ENCODE results near the gene SELENOM. TPM values are rescaled to one million over a fixed set of nuclear protein-coding genes. Genes with fewer than 3 reads are reported as not detected.
A peak's percentile ranks its signal among the peaks of the same experiment; 100 is the strongest.

Gene SELENOM
- total RNA-seq, 1 donor from 2014 or later, result 56.3 TPM

GRCh38 chr22:31087744-31088215 lies 19.6 kb downstream of the SELENOM start:
- no peak for TF ChIP-seq CTCF (conservative IDR thresholded peaks at IDR 0.05; ENCODE audit: low read depth, low read length)
- DNase-seq (ENCODE audit: low read depth), result no peak
- no peak overlapping the region for H3K4me3 ChIP-seq (ENCODE audit: low read depth, low read length)

DNA sequence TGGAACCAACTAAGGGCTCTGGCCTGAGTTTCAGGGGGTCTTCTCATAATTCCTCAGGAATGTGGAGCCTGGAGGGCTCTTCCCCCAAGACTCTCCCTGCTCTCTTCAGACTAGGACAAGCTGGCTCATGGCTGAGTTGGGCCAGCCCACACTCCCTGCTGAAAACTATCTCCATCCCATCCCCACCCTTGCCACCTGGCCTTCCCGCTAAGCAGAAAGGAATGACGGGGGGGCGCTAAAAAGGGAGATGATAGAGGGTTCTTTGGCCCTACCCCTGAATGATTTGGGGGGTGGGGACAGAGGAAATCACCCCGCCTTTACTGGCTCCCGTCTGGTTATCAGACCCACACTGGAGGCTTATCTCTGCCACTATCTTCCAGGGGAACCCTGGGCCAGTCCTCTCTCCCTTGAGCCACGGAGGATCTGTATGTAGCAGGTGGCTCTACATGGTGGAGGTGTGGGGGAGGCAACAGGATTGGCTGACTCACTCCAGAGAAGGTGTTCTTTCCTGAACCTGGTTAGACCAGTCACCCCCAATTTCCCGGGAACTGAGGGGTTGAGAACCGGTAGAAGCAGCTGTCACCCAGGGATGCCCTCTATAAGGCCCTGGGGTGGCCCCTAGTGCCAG lies 20.6 kb downstream of the SELENOM start:
- H3K4me3 ChIP-seq (ENCODE audit: low read depth, low read length), result no peak overlapping the region
- no peak for TF ChIP-seq CTCF (conservative IDR thresholded peaks at IDR 0.05; ENCODE audit: low read depth, low read length)
- DNase-seq (ENCODE audit: low read depth), result no peak

DNA sequence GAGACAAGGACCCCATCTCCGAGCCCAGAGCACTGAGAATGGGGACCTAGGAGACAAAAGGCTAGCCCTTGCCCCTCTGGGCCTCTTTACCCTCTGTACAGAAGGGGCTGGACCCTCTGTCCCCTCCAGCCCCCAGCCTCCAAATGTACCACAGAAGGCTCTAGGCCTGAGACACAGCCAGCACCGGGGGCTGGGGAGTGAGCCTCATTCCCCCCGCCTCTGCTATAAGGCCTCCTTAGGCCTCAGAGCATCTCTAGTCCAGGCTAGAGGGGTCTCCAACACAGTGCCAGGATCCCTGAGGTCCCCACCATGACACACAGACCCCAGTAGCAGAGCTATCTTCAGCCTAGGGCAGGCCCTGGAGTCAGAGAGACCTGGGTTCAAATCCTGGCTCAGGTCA lies 21.4 kb downstream of the SELENOM start:
- DNase-seq (ENCODE audit: low read depth), result no peak
- peak overlapping the region; percentile 96 for H3K4me3 ChIP-seq (ENCODE audit: low read depth, low read length)
- TF ChIP-seq CTCF (conservative IDR thresholded peaks at IDR 0.05; ENCODE audit: low read depth, low read length), result no peak

- H3K4me3 ChIP-seq (ENCODE audit: low read depth, low read length), result peak overlapping the region; percentile 96
- no peak for DNase-seq (ENCODE audit: low read depth)
- no peak for TF ChIP-seq CTCF (conservative IDR thresholded peaks at IDR 0.05; ENCODE audit: low read depth, low read length)
These were observed 21.9 kb downstream of the SELENOM start for GRCh38 chr22:31085493-31085824.

DNA sequence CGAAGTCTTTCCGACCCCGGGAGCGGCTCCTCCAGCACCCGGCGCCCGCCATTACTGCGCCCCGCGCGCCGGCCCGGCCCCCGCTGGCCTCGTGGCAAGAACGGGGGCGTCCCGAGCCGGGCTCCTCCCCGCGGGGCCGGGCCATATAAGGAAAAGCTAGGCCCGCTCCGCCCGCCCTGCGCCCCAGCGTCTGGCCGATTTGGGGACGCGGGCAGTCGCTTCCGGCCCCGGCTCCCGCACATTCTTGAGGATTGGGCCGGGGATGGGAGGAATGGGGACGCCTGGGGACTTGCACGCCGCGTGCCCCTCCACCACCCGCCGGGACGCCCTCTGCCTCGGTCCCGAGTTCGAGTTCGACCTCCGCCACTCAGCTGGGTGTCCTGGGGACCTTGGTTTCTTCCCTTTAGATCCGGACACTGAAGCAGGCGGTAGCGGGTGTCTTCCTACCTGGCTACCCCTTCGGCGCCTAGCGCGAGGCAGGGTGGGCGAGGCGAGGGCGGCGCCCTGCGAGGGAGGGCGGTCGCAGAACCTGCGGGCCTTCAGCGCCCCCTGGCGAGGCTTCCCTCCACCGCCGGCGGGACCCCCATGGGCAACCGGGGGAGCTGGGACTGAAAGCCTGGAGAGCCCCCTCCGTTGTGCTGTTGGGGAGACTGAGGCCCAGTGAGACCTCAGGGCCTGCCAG lies 22.4 kb downstream of the SELENOM start:
- DNase-seq (ENCODE audit: low read depth), result no peak
- TF ChIP-seq CTCF (conservative IDR thresholded peaks at IDR 0.05; ENCODE audit: low read depth, low read length), result peak; percentile 76
- peak overlapping the region; percentile 96 for H3K4me3 ChIP-seq (ENCODE audit: low read depth, low read length)

DNA sequence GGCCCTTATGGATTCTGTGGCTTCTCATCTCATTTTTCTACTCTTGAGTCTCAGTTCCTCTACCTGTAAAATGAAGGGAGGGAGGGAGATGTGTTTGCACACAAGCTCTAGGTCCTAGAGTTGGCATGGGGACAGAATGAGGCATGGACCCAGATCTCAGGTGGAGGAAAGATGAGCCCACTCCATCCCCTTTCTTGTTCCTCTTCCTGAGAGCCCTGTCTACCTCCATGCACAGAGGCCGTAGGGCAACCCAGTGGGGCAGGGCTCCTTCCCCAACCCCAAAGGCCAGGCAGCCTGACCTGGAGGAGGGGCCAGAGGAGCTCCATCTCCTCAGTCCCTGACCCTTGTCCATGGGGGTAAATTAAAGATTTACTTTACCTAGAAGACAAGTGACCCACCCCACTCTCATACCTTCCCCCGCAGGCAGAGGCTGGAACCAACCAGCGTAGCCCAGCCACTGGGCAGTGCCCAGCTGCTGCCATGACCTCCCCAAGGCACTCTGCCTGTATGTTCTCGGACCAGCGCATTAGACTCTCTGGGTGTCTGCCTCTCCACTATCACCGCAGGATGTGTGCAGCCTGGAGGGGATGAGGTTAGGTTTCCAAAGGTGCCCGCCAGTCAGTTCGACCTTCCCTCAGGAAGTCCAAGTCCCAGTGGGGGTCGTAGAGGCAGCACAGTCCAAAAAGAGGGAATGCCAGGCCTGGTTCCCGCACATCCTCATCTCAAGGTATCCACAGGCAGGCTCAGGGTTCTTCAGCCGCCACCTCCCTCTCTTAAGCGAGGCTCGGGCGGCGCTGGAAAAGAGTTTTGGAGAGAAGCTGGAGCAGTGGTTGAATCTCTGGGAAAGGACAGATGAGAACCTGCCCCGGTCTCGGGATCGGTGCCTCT lies 23.2 kb downstream of the SELENOM start:
- no peak for TF ChIP-seq CTCF (conservative IDR thresholded peaks at IDR 0.05; ENCODE audit: low read depth, low read length)
- no peak for DNase-seq (ENCODE audit: low read depth)
- peak overlapping the region; percentile 96 for H3K4me3 ChIP-seq (ENCODE audit: low read depth, low read length)
